ENCODE data around the gene LPP.

Gene LPP

GRCh38 chr3:188229177-188229576 lies 75.2 kb downstream of the LPP start:
- no peak for DNase-seq

GRCh38 chr3:188229726-188230125 lies 75.8 kb downstream of the LPP start:
- DNase-seq: no peak

GRCh38 chr3:188230962-188231361 lies 77.0 kb downstream of the LPP start:
- no peak for DNase-seq

- no peak for DNase-seq
Measured at GRCh38 chr3:188231456-188231855, 77.5 kb downstream of the LPP start.

- DNase-seq: no peak
Measured at GRCh38 chr3:188232656-188233055, 78.7 kb downstream of the LPP start.

GRCh38 chr3:188233320-188233719 lies 79.4 kb downstream of the LPP start:
- no peak for DNase-seq

- no peak for DNase-seq
Measured at GRCh38 chr3:188234132-188234531, 80.2 kb downstream of the LPP start.

- no peak for DNase-seq
Measured at GRCh38 chr3:188236271-188236670, 82.3 kb downstream of the LPP start.

GRCh38 chr3:188239035-188239434 lies 85.1 kb downstream of the LPP start:
- peak; percentile 85 to 88 for DNase-seq

GRCh38 chr3:188239577-188239976 lies 85.6 kb downstream of the LPP start:
- DNase-seq: no peak

GRCh38 chr3:188240189-188240981 lies 86.4 kb downstream of the LPP start:
- DNase-seq: no peak

- DNase-seq: no peak
Measured at GRCh38 chr3:188241072-188241471, 87.1 kb downstream of the LPP start.

- no peak for DNase-seq
Measured at GRCh38 chr3:188241883-188242282, 87.9 kb downstream of the LPP start.

- DNase-seq: no peak
Measured at GRCh38 chr3:188242436-188243123, 88.6 kb downstream of the LPP start.

GRCh38 chr3:188243124-188243795 lies 89.3 kb downstream of the LPP start:
- no peak for DNase-seq

- no peak for DNase-seq
Measured at GRCh38 chr3:188244395-188244861, 90.5 kb downstream of the LPP start.

GRCh38 chr3:188246905-188247304 lies 92.9 kb downstream of the LPP start:
- DNase-seq: no peak

GRCh38 chr3:188248036-188248561 lies 94.1 kb downstream of the LPP start:
- DNase-seq: no peak

- DNase-seq: no peak
Measured at GRCh38 chr3:188253123-188253793, 99.3 kb downstream of the LPP start.

GRCh38 chr3:188253800-188254452 lies 100.0 kb downstream of the LPP start:
- no peak for DNase-seq

- no peak for DNase-seq
Measured at GRCh38 chr3:188254520-188255070, 100.6 kb downstream of the LPP start.

GRCh38 chr3:188255190-188255589 lies 101.2 kb downstream of the LPP start:
- DNase-seq: no peak
